B cell (primary cell): ENCODE data around the gene POLR1B.

Experiments used
- CTCF ChIP-seq: fragments of 200-600 bp; IDR thresholded peaks from one replicate; pipeline ENCODE4 v1.8.0; 2022; ENCODE audit warnings: antibody characterized with exemption, mild to moderate bottlenecking
- EZH2 ChIP-seq: IDR thresholded peaks from 2 replicates; pipeline ENCODE4 v1.6.1; 2012; ENCODE audit warnings: borderline replicate concordance, low read depth, mild to moderate bottlenecking, moderate library complexity, low read length; ENCODE audit not compliant: insufficient read depth, poor library complexity, severe bottlenecking

DNA sequence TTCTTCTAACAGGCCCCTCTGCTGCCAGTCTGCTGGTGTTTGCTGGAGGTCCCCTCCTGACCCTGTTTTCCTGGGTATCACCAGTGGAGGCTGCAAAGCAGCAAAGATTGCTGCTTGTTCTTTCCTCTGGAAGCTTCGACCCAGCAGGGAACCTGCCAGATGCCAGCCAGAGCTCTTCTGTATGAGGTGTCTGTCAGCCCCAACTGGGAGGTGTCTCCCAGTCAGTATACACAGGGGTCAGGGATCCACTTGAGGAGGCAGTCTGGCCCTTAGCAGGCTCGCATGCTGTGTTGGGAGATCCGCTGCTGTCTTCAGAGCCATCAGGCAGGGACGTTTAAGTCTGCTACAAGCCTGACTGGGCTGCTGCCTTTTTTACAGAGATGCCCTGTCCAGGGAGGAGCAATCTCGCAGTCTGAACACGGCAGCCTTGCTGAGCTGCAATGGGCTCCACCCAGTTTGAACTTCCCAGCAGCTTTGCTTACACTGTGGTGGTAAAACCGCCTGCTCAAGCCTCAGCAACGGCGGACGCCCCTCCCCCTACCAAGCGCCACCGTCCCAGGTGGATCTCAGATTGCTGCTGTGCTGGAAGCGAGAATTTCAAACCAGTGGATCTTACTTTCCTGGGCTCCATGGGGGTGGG lies 72.1 kb downstream of the POLR1B start:
- TF ChIP-seq CTCF (no peak), EZH2 (no peak)
